HG03066 (cell line): ENCODE measurements around the gene SYCE3.
A peak's percentile ranks its signal among the peaks of the same experiment; 100 is the strongest.

Source experiments
- ATAC-seq: cut with Tn5 transposase; IDR thresholded peaks from one replicate; pipeline ENCODE4 v1.9.1; 2021; ENCODE audit warnings: low read depth; ENCODE audit not compliant: unreplicated experiment

SYCE3 gene

GRCh38 chr22:50532824-50533796 lies 29.6 kb downstream of the SYCE3 start:
- no peak for ATAC-seq

GRCh38 chr22:50531962-50532674 lies 30.6 kb downstream of the SYCE3 start:
- ATAC-seq: no peak

GRCh38 chr22:50531546-50531961 lies 31.2 kb downstream of the SYCE3 start:
- ATAC-seq: no peak

- no peak for ATAC-seq
Measured at GRCh38 chr22:50530877-50531545, 31.7 kb downstream of the SYCE3 start.

- no peak for ATAC-seq
Measured at GRCh38 chr22:50530580-50530876, 32.2 kb downstream of the SYCE3 start.

- ATAC-seq: no peak
Measured at GRCh38 chr22:50529897-50530579, 32.7 kb downstream of the SYCE3 start, which contains the start of gene TYMP. Gene TYMP (minus strand): TSS chr22:50530012. CDS start chr22:50529709, 303 bp downstream.

- ATAC-seq: no peak
Measured at GRCh38 chr22:50529416-50529896, 33.3 kb downstream of the SYCE3 start.

GRCh38 chr22:50528682-50529415 lies 33.9 kb downstream of the SYCE3 start:
- no peak for ATAC-seq

- no peak for ATAC-seq
Measured at GRCh38 chr22:50527921-50528681, 34.6 kb downstream of the SYCE3 start.

- no peak for ATAC-seq
Measured at GRCh38 chr22:50526834-50527801, 35.6 kb downstream of the SYCE3 start.

GRCh38 chr22:50526108-50526833 lies 36.4 kb downstream of the SYCE3 start:
- ATAC-seq: peak; percentile 26

GRCh38 chr22:50525858-50526107 lies 36.9 kb downstream of the SYCE3 start:
- ATAC-seq: peak; percentile 4

GRCh38 chr22:50525104-50525857 lies 37.4 kb downstream of the SYCE3 start, which contains the start of gene SCO2:
Gene SCO2 (minus strand): TSS chr22:50525598. CDS start chr22:50524411, 1,187 bp downstream.
- peak; percentile 36 for ATAC-seq

- ATAC-seq: no peak
Measured at GRCh38 chr22:50524676-50525103, 38.0 kb downstream of the SYCE3 start.

- ATAC-seq: no peak
Measured at GRCh38 chr22:50523806-50524675, 38.7 kb downstream of the SYCE3 start.

GRCh38 chr22:50523458-50523805 lies 39.3 kb downstream of the SYCE3 start:
- no peak for ATAC-seq
